ENCODE results near the gene TMEM131. TPM values are rescaled to one million over a fixed set of nuclear protein-coding genes. Genes with fewer than 3 reads are reported as not detected.

The TMEM131 gene
- total RNA-seq, 2 experiments from 2014 or later: 17.4 to 32.3 TPM

DNA sequence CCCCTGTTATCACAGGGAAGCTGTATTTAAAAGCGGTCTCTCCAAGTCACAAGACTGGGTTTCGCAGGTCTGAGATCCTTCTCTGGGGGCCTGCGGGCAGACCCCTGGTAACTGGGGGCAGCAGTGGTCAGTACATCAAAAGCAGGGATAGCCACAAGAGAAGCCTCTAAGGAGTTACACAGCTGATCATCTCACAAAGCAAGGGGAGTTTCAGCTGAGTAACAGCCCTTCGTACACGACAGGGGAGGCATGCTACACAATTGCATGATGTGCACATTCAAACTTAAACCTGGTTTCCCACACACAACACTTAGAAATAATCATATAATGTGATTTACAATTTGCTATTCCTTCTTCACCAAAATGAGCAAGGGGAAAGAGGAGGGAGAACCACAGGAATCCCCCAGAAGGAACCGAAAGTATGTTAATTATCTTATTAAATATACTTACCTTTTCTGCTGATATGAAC, 87.5 kb downstream of the TMEM131 start:
- Histone ChIP-seq H3K4me1 (ENCODE audit: insufficient read depth, low read length, poor library complexity, severe bottlenecking) (peaks cover 35% of the 10 kb centered on the region), H3K27ac (ENCODE audit: low read depth, low read length, poor library complexity, severe bottlenecking) (peak overlapping the region; percentile 45), H3K4me3 (ENCODE audit: low read depth, low read length, poor library complexity, severe bottlenecking) (peak overlapping the region; percentile 44), H3K4me2 (ENCODE audit: low read length) (peak overlapping the region; percentile 65), H4K20me1 (ENCODE audit: insufficient read depth, low read length) (no peaks in the 10 kb centered on the region), H3K9me2 (ENCODE audit: insufficient read depth, low read length) (no peaks in the 10 kb centered on the region), H3K79me2 (ENCODE audit: insufficient read depth, low read depth, low read length) (peaks cover 10% of the 10 kb centered on the region; the same call in 1 of the 2 replicates), H2AFZ (ENCODE audit: low read length) (peak overlapping the region; percentile 10; the same call in 1 of the 2 replicates), H3K36me3 (ENCODE audit: insufficient read depth, low read length) (peaks cover 27% of the 10 kb centered on the region), H3K9me3 (ENCODE audit: low read length) (0 out of 2 replicates have a peak, but pooled peaks cover 6% of the 10 kb centered on the region)
- ChIA-PET CTCF (ENCODE audit: unreplicated experiment) (no interaction called here), POLR2A (interaction anchor here (0.6 to 1.2 kb wide), 2 partner anchors 28 to 36 kb away, joined by 4 to 5 read pairs; no protein-coding TSS in a partner anchor)
- no peak for DNase-seq (ENCODE audit: low spot score)
- TF ChIP-seq EZH2phosphoT487 (IDR thresholded peaks at IDR 0.05; ENCODE audit: borderline replicate concordance, low read depth, low read length): no peak
- TF ChIP-seq, protein P1, sequence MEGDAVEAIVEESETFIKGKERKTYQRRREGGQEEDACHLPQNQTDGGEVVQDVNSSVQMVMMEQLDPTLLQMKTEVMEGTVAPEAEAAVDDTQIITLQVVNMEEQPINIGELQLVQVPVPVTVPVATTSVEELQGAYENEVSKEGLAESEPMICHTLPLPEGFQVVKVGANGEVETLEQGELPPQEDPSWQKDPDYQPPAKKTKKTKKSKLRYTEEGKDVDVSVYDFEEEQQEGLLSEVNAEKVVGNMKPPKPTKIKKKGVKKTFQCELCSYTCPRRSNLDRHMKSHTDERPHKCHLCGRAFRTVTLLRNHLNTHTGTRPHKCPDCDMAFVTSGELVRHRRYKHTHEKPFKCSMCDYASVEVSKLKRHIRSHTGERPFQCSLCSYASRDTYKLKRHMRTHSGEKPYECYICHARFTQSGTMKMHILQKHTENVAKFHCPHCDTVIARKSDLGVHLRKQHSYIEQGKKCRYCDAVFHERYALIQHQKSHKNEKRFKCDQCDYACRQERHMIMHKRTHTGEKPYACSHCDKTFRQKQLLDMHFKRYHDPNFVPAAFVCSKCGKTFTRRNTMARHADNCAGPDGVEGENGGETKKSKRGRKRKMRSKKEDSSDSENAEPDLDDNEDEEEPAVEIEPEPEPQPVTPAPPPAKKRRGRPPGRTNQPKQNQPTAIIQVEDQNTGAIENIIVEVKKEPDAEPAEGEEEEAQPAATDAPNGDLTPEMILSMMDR (conservative IDR thresholded peaks at IDR 0.05; ENCODE audit: low read length): no peak
- intact Hi-C loops (cut with micrococcal nuclease; ENCODE audit: unreplicated experiment): no loop called here
- no TSS peak for BruUV-seq (replicated peaks)

DNA sequence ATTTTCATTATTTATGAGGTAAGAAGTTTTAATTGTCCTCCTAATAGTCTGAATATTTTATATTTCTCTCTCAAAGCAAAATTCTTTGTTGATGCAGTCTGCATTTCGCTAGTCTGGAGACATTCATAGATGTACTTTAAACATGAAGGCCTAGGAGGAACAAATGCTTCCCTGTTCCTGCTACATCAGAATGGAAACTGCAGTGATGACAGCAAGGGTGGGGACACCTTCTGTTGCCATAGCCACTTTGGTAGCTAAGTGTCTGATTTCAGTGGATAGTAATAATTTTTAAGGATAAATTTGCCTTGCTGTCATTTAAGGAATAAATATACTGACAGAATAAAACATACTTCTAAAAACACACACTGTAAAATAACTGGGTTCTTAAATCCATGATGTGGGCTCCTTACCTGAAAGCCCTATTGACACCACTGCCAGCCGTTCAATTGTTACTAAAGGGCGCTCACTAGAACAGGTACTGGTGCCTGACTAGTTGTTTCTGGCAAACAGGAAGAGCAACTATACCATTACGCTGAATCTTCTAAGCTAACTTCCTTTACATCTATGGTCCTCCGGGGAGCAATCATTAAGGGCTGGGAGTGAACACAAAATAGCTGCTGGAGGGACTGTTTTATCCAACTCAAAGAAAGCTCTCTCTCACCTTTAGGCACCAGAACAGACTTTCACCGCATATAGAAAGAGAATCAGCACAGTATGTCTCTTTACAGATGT, 88.2 kb downstream of the TMEM131 start:
- Histone ChIP-seq H3K4me2 (ENCODE audit: low read length) (peak overlapping the region; percentile 65), H3K36me3 (ENCODE audit: insufficient read depth, low read length) (peaks cover 27% of the 10 kb centered on the region), H2AFZ (ENCODE audit: low read length) (peak overlapping the region; percentile 10; the same call in 1 of the 2 replicates), H3K9me2 (ENCODE audit: insufficient read depth, low read length) (no peaks in the 10 kb centered on the region), H3K79me2 (ENCODE audit: insufficient read depth, low read depth, low read length) (peaks cover 10% of the 10 kb centered on the region; the same call in 1 of the 2 replicates), H3K4me1 (ENCODE audit: insufficient read depth, low read length, poor library complexity, severe bottlenecking) (peaks cover 35% of the 10 kb centered on the region), H3K27ac (ENCODE audit: low read depth, low read length, poor library complexity, severe bottlenecking) (no peak overlapping the region), H4K20me1 (ENCODE audit: insufficient read depth, low read length) (no peaks in the 10 kb centered on the region), H3K4me3 (ENCODE audit: low read depth, low read length, poor library complexity, severe bottlenecking) (peak overlapping the region; percentile 44), H3K9me3 (ENCODE audit: low read length) (0 out of 2 replicates have a peak, but pooled peaks cover 6% of the 10 kb centered on the region)
- CTCF ChIA-PET (ENCODE audit: unreplicated experiment): interaction anchor here (0.6 kb wide), 1 partner anchor 54 kb away, joined by 3 read pairs; no protein-coding TSS in a partner anchor
- BruUV-seq (replicated peaks): no TSS peak
- POLR2A ChIA-PET: interaction anchor here (1.2 kb wide), 1 partner anchor 28 kb away, joined by 4 read pairs; no protein-coding TSS in a partner anchor
- TF ChIP-seq, protein P1 (conservative IDR thresholded peaks at IDR 0.05; ENCODE audit: low read length): no peak
- no peak for TF ChIP-seq EZH2phosphoT487 (IDR thresholded peaks at IDR 0.05; ENCODE audit: borderline replicate concordance, low read depth, low read length)
- DNase-seq (ENCODE audit: low spot score): peak; percentile 29
- intact Hi-C loops (cut with micrococcal nuclease; ENCODE audit: unreplicated experiment): no loop called here
